Natural killer cell (primary cell): Measurements from ENCODE around the gene INSYN2A. TPM values are rescaled to one million over a fixed set of nuclear protein-coding genes. Genes with fewer than 3 reads are reported as not detected.

ENCODE experiments used
- ATAC-seq, 3 donors: fragments of 150-1000 bp in 2 of 3; fragments of 200-7000 bp in 1 of 3; cut with Tn5 transposase; 1 replicate in 1 of 3; 2 replicates in 2 of 3; pipeline ENCODE4 v1.10.0; 2021; ENCODE audit warnings: mild to moderate bottlenecking in 2 of 3, moderate library complexity in 2 of 3
- DNase-seq, 2 donors: peaks; one replicate each; pipeline versions ENCODE4 v3.0.0 to v3.0.0-alpha.2; 2013 to 2021; ENCODE audit warnings: mixed read lengths in 1 of 2
- H3K27ac ChIP-seq: one replicate; pipeline ENCODE4 v1.5.1; 2013; ENCODE audit warnings: mild to moderate bottlenecking, low read length
- H3K27me3 ChIP-seq: one replicate; pipeline ENCODE4 v1.6.1; 2013; ENCODE audit warnings: low read length; ENCODE audit not compliant: control insufficient read depth, insufficient read depth
- H3K36me3 ChIP-seq: one replicate; pipeline ENCODE4 v1.6.1; 2013; ENCODE audit warnings: low read length; ENCODE audit not compliant: control insufficient read depth, insufficient read depth
- H3K4me1 ChIP-seq: one replicate; pipeline ENCODE4 v1.6.1; 2013; ENCODE audit warnings: low read length; ENCODE audit not compliant: control insufficient read depth, insufficient read depth
- H3K4me3 ChIP-seq: one replicate; pipeline ENCODE4 v1.5.1; 2013; ENCODE audit warnings: low read length
- H3K9me3 ChIP-seq: one replicate; pipeline ENCODE4 v1.6.1; 2013; ENCODE audit warnings: low read length; ENCODE audit not compliant: control insufficient read depth, insufficient read depth
- H3K27ac Mint-ChIP-seq, 2 donors: one replicate each; pipeline ENCODE4 v1.8.0; 2022; ENCODE audit warnings: mild to moderate bottlenecking in 2 of 2, mixed read lengths in 2 of 2, moderate library complexity in 1 of 2
- H3K27me3 Mint-ChIP-seq, 2 donors: one replicate each; pipeline ENCODE4 v1.8.0; 2022; ENCODE audit warnings: low read depth in 2 of 2, mixed read lengths in 2 of 2
- H3K36me3 Mint-ChIP-seq: one replicate; pipeline ENCODE4 v1.8.0; 2022; ENCODE audit warnings: mixed read lengths
- H3K4me1 Mint-ChIP-seq, 2 donors: one replicate each; pipeline ENCODE4 v1.8.0; 2022; ENCODE audit warnings: mixed read lengths in 2 of 2
- H3K4me3 Mint-ChIP-seq: one replicate; pipeline ENCODE4 v1.8.0; 2022; ENCODE audit warnings: mild to moderate bottlenecking, moderate library complexity, mixed read lengths
- H3K9me3 Mint-ChIP-seq, 2 donors: one replicate each; pipeline ENCODE4 v1.8.0; 2022; ENCODE audit warnings: mixed read lengths in 2 of 2
- WGBS: methylation state at CpG from one replicate; pipeline ENCODE4 v1.1.7; 2013; ENCODE audit warnings: missing lambda C conversion rate; ENCODE audit not compliant: insufficient coverage; 5-methylcytosine and 5-hydroxymethylcytosine counted together
- intact Hi-C: fragments of 100-400 bp; cut with micrococcal nuclease; formaldehyde crosslinking; loops from one replicate; pipeline ENCODE4 v1.14.2; 2022
- total RNA-seq, 4 donors: library from RNA; stranded (reverse); fragments of 120-200 nt in 1 of 4; gene quantifications; one replicate each; pipeline versions ENCODE4 v1.2.3 to v1.2.4, GENCODE V29; 2013 to 2022
- TF ChIP-seq, protein P1 (sequence below): fragments of 200-600 bp; IDR thresholded peaks from one replicate; pipeline ENCODE4 v1.8.0; 2022; ENCODE audit warnings: antibody characterized with exemption

The INSYN2A gene
- total RNA-seq, 3 donors from 2014 or later (not counting 1 experiment from before 2014, with no cell fraction given), result not detected

DNA sequence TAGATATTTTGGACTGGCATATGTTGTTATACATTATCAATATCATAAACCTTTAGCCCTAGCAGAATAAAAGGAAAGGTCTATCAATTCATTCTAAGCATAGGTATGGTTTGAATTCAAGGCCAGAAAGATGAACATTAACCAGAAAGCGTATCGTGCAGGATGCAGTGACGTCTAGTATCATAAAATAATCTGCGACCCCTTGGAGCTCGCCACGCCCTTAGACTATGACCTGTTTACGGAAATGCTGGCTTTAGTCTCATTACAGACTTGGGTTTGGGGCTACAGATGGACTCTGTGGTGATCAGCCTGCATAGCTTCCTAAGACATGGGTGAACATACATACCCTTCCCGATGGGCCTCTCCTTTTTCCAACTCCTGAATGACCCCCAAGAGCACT lies 21.5 kb downstream of the INSYN2A start:
- WGBS, result 95% methylated on average over 8 of the region's 8 CpGs
- DNase-seq, result no peak
- H3K36me3 ChIP-seq, result no peaks in the 10 kb centered on the region
- no peak overlapping the region for H3K4me3 ChIP-seq
- no peaks in the 10 kb centered on the region for H3K9me3 ChIP-seq
- H3K4me1 ChIP-seq, result no peaks in the 10 kb centered on the region
- Mint-ChIP-seq H3K27me3 (peaks cover 2 to 8% of the 10 kb centered on the region in 2 donors), H3K36me3 (no peaks in the 10 kb centered on the region), H3K9me3 (no peaks in the 10 kb centered on the region), H3K4me3 (no peak overlapping the region), H3K27ac (no peak overlapping the region), H3K4me1 (no peaks in the 10 kb centered on the region)
- TF ChIP-seq, protein P1, sequence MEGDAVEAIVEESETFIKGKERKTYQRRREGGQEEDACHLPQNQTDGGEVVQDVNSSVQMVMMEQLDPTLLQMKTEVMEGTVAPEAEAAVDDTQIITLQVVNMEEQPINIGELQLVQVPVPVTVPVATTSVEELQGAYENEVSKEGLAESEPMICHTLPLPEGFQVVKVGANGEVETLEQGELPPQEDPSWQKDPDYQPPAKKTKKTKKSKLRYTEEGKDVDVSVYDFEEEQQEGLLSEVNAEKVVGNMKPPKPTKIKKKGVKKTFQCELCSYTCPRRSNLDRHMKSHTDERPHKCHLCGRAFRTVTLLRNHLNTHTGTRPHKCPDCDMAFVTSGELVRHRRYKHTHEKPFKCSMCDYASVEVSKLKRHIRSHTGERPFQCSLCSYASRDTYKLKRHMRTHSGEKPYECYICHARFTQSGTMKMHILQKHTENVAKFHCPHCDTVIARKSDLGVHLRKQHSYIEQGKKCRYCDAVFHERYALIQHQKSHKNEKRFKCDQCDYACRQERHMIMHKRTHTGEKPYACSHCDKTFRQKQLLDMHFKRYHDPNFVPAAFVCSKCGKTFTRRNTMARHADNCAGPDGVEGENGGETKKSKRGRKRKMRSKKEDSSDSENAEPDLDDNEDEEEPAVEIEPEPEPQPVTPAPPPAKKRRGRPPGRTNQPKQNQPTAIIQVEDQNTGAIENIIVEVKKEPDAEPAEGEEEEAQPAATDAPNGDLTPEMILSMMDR, result no peak
- intact Hi-C loops, result no loop called here
- no peak overlapping the region for H3K27ac ChIP-seq
- no peaks in the 10 kb centered on the region for H3K27me3 ChIP-seq
- ATAC-seq, result no peak

DNA sequence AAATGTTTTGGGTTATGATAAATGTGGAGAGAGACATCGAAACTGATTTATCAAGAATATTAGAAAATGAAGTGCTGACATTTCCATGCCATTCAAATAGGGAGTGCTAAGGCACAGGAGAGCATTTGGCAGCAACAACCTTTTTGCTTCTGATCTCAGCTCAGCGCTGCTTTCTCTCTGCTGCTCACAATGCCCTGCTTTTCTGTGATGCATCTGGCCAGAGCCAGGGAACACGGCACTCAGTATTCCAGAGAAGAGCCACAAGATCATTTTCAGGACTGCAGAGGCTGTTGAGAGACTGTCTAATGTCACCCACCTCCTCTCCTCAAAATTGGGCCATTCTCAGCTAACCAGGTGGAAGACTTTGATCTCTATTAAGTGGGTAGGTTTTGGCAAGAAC lies 28.1 kb downstream of the INSYN2A start:
- Mint-ChIP-seq H3K27me3 (peaks cover 0 to 2% of the 10 kb centered on the region in 2 donors), H3K9me3 (no peaks in the 10 kb centered on the region), H3K36me3 (no peaks in the 10 kb centered on the region), H3K4me3 (no peak overlapping the region), H3K27ac (no peak overlapping the region), H3K4me1 (no peaks in the 10 kb centered on the region)
- ATAC-seq, result no peak
- H3K4me1 ChIP-seq, result no peaks in the 10 kb centered on the region
- no peaks in the 10 kb centered on the region for H3K27me3 ChIP-seq
- TF ChIP-seq, protein P1, result no peak
- intact Hi-C loops, result no loop called here
- H3K9me3 ChIP-seq, result no peaks in the 10 kb centered on the region
- no peaks in the 10 kb centered on the region for H3K36me3 ChIP-seq
- 89% methylated on average over 3 of the region's 3 CpGs for WGBS
- H3K27ac ChIP-seq, result no peak overlapping the region
- H3K4me3 ChIP-seq, result no peak overlapping the region
- DNase-seq, result no peak

DNA sequence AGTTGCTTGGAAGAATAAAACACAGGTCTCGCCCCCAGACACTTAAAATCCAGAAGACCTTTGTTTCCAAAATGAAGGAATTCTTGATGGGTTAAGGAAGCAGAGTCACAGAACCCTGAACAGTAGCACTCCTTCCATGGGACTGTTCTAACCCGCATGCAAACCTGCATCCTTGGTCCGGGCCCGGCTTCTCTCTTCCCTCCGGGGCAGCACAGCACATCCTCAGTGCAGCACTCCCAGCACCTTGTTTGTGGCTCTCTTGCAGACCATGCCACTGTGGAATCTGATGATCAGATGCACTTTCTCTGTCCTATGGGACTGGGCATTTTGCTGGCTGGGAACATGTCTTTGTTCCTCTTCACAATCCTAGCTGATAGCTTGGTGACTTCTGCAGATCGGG lies 33.5 kb downstream of the INSYN2A start:
- H3K36me3 ChIP-seq, result no peaks in the 10 kb centered on the region
- H3K9me3 ChIP-seq, result no peaks in the 10 kb centered on the region
- DNase-seq, result no peak
- no peaks in the 10 kb centered on the region for H3K36me3 Mint-ChIP-seq
- no peak overlapping the region for H3K4me3 Mint-ChIP-seq
- no peak overlapping the region for H3K27ac Mint-ChIP-seq
- no peak overlapping the region for H3K27ac ChIP-seq
- H3K27me3 Mint-ChIP-seq, result peaks cover 0 to 6% of the 10 kb centered on the region in 2 donors
- intact Hi-C loops, result no loop called here
- ATAC-seq, result no peak
- H3K4me1 ChIP-seq, result no peaks in the 10 kb centered on the region
- no peak overlapping the region for H3K4me3 ChIP-seq
- 94% methylated on average over 6 of the region's 6 CpGs for WGBS
- no peaks in the 10 kb centered on the region for H3K4me1 Mint-ChIP-seq
- TF ChIP-seq, protein P1, result no peak
- no peaks in the 10 kb centered on the region for H3K27me3 ChIP-seq
- H3K9me3 Mint-ChIP-seq, result no peaks in the 10 kb centered on the region

DNA sequence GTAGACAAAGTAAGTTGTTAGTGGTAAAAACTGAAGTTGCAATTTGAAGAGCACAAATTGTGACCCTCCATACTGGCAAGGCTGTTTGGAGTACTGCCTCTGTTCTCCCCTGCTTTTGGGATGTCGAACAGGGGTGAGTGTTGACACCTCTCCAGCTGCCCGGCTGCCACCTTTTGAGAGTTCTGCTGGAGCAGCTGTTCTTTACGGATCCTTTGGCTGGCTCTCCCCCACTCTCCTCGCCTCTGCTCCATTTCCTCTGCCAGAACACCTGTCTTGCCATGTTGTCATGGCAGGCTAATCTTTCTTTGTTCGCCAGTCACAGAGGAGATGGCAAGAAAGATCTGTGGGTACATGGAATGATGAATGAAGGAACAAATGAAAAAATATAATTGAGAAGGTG lies 34.9 kb downstream of the INSYN2A start:
- intact Hi-C loops, result no loop called here
- WGBS, result 92% methylated on average over 5 of the region's 5 CpGs
- Histone ChIP-seq H3K4me3 (no peak overlapping the region), H3K36me3 (no peaks in the 10 kb centered on the region), H3K9me3 (no peaks in the 10 kb centered on the region), H3K4me1 (no peaks in the 10 kb centered on the region), H3K27me3 (no peaks in the 10 kb centered on the region), H3K27ac (no peak overlapping the region)
- Mint-ChIP-seq H3K4me3 (no peak overlapping the region), H3K27me3 (peaks cover 0 to 3% of the 10 kb centered on the region in 2 donors), H3K36me3 (no peaks in the 10 kb centered on the region), H3K9me3 (no peaks in the 10 kb centered on the region), H3K4me1 (no peaks in the 10 kb centered on the region), H3K27ac (no peak overlapping the region)
- ATAC-seq (no peak), DNase-seq (no peak)
- TF ChIP-seq, protein P1, result no peak
